ENCODE data around the gene PEDS1.

PEDS1 gene

GRCh38 chr20:50116368-50116999 lies 37.0 kb downstream of the PEDS1 start:
- no peak for TF ChIP-seq CTCF (IDR thresholded peaks at IDR 0.05; ENCODE audit: low read depth, low read length, missing control alignments)
- peak overlapping the region; percentile 58 for H3K4me3 ChIP-seq (replicated peaks; ENCODE audit: low read depth, low read length)
- no peak for DNase-seq (ENCODE audit: extremely low read depth, low read depth)

- no peak for TF ChIP-seq CTCF (IDR thresholded peaks at IDR 0.05; ENCODE audit: low read depth, low read length, missing control alignments)
- DNase-seq (ENCODE audit: extremely low read depth, low read depth): peak; percentile 95
- peak overlapping the region; percentile 58 for H3K4me3 ChIP-seq (replicated peaks; ENCODE audit: low read depth, low read length)
These were observed 37.7 kb downstream of the PEDS1 start for GRCh38 chr20:50115591-50116367.

- DNase-seq (ENCODE audit: extremely low read depth, low read depth): no peak
- TF ChIP-seq CTCF (IDR thresholded peaks at IDR 0.05; ENCODE audit: low read depth, low read length, missing control alignments): no peak
These were observed 38.4 kb downstream of the PEDS1 start for GRCh38 chr20:50115041-50115512.

GRCh38 chr20:50113420-50114224 lies 39.9 kb downstream of the PEDS1 start:
- H3K4me3 ChIP-seq (replicated peaks; ENCODE audit: low read depth, low read length): peak overlapping the region; percentile 83
- no peak for TF ChIP-seq CTCF (IDR thresholded peaks at IDR 0.05; ENCODE audit: low read depth, low read length, missing control alignments)
- no peak for DNase-seq (ENCODE audit: extremely low read depth, low read depth)

More at GRCh38 chr20:50115041-50115512, 38.4 kb downstream of the PEDS1 start:
- peak overlapping the region; percentile 58 for H3K4me3 ChIP-seq (replicated peaks; ENCODE audit: low read depth, low read length)

- H3K4me3 ChIP-seq (replicated peaks; ENCODE audit: low read depth, low read length): peak within 1 kb of the TSS; percentile 83
- DNase-seq (ENCODE audit: extremely low read depth, low read depth): peak; percentile 47
- peak; percentile 26 for TF ChIP-seq CTCF (IDR thresholded peaks at IDR 0.05; ENCODE audit: low read depth, low read length, missing control alignments)
These were observed 40.8 kb downstream of the PEDS1 start, which contains the start of gene UBE2V1 for GRCh38 chr20:50112512-50113419. Gene UBE2V1 (minus strand): TSS chr20:50113150. CDS start chr20:50113128, 22 bp downstream.

All from HFF-Myc (cell line).